GM10266 (cell line): ENCODE data around the gene PRDM16.

ENCODE experiments used
- DNase-seq: peaks from one replicate; pipeline ENCODE4 v3.0.0; 2012; ENCODE audit errors: extremely low spot score
- TF ChIP-seq, protein P1 (sequence below): IDR thresholded peaks from 2 replicates; pipeline ENCODE4 v1.5.1; 2012; ENCODE audit warnings: mild to moderate bottlenecking, low read depth; ENCODE audit not compliant: control insufficient read depth, insufficient read depth; ENCODE audit errors: missing control alignments

Gene PRDM16

DNA sequence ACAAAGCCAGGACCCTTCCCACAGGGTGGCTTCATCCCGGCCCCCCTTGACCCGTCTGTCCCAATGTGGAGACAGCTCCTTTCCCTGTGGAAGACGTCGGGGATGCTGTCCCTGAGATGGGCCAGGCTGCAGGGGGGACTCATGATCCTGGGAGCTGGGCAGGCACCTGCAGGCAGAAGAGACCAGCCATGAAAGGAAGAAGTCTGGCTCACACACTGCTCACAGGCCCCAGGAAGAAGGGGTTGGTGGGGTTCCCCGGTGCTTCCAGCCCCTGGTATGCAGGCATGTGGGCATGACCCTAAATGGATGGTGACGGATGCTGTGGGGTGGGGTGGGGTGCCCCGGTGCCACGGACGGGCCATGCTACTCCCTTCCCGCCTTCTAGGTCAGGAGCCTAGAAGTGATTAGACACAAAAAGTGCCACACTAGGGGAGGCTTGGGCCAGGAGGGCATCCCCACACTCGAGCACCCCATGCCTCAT, 39.5 kb upstream of the PRDM16 start:
- TF ChIP-seq, protein P1, sequence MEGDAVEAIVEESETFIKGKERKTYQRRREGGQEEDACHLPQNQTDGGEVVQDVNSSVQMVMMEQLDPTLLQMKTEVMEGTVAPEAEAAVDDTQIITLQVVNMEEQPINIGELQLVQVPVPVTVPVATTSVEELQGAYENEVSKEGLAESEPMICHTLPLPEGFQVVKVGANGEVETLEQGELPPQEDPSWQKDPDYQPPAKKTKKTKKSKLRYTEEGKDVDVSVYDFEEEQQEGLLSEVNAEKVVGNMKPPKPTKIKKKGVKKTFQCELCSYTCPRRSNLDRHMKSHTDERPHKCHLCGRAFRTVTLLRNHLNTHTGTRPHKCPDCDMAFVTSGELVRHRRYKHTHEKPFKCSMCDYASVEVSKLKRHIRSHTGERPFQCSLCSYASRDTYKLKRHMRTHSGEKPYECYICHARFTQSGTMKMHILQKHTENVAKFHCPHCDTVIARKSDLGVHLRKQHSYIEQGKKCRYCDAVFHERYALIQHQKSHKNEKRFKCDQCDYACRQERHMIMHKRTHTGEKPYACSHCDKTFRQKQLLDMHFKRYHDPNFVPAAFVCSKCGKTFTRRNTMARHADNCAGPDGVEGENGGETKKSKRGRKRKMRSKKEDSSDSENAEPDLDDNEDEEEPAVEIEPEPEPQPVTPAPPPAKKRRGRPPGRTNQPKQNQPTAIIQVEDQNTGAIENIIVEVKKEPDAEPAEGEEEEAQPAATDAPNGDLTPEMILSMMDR: no peak
- DNase-seq: no peak

DNA sequence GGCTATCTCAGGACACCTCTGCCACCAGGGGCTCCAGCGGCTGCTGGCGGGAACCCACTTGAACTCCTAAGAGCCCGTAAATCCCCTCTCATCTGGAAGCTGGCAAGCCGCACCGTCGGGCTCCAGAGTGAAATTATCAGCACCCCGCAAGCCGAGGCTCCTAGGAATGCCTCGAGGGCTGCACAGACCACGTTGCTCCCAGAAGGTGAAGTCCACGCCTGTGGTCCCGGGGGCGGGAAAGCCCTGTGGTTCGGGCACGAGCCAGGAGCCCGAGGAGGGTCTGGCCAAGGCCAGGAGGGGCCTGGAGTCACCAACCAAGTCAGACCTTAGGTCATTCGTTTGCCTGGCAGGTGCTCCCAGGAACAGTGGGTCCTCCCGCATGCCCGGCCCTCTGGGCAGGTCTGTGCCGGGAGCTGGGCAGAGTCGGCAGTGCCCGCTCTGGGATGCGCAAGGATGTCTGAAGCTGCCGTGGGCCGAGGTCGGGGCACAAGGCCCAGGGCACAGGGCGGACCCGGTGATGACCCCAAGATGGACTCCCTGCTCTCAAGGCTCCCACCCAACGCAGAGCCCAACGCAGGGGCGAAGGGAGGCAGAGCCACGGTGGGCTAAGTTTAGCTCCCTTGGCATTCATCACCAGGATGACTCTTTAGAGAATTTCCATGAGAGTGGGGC, 38.9 kb upstream of the PRDM16 start:
- TF ChIP-seq, protein P1: no peak
- no peak for DNase-seq

DNA sequence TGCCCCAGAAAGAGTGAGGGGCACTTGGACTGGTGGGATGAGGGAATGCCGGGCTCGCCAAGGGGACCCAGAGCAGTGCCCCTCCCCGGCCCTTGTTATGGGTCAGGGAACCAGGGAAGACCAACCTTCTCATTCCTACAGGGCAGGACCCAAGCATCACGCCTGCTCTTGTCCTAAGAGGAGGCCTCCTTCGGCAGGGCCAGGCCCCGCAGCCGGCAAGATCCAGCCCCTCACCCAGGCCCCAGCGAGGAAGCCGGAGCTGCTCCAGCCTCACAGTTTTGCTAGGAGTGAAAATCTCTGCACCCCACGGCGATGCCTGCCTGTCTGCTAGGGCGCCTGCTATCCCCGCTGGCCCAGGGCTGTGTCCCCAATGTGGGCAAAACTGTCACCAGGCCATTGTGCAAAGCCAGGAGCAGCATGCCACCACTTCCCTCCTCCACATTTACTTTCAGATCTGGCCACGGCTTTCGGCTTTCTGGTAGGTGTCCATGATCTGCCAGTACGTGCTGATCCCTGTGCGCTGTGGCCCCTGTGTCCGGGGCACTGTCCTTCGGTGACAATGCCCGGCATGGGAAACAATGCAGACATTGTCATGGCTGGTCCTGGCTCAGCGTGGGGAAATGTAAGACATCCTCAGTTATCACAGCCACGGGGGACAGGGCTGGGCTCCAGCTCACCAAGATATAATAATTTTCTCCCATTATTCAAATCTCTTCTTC, 38.2 kb upstream of the PRDM16 start:
- no peak for DNase-seq
- TF ChIP-seq, protein P1: no peak

DNA sequence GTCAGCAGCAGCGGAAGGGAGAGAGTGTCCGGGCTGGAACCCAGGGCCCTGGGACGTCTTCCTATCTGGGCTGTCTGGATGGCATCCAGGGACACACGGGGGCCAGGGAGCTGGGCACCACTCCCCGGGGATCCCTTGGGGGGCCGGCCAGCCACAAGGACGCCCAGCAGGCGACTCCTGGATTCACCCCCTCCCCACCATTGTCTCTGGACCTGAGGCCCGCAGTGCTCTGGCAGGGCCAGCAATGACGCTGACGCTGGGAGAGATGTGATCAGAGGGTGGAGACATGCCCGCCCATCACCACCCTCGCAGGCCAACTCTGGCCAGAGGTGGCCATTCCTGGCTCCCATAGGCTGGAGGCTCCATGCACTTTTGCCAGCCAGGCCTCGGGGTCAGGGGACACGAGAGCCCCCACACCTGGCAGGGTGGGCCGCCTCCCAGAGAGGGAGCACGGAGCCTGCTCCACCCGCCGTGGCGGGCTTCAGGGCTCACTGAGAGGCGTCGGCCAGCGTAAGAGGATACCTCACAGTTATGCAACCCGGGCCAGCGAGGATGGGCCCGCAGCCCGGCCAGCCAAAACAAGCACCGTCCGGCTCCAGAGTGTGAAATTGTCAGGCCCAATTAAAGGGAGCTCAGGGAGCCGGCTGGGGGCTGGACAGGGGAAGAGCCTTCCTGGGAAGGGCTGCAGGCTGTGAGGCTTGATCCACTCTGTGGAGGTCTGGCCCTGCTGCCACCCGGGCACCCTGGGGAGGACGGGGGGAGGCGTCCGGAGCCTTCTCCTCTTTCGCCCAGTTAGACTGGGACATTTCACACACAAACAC, 37.4 kb upstream of the PRDM16 start:
- TF ChIP-seq, protein P1: no peak
- DNase-seq: no peak

DNA sequence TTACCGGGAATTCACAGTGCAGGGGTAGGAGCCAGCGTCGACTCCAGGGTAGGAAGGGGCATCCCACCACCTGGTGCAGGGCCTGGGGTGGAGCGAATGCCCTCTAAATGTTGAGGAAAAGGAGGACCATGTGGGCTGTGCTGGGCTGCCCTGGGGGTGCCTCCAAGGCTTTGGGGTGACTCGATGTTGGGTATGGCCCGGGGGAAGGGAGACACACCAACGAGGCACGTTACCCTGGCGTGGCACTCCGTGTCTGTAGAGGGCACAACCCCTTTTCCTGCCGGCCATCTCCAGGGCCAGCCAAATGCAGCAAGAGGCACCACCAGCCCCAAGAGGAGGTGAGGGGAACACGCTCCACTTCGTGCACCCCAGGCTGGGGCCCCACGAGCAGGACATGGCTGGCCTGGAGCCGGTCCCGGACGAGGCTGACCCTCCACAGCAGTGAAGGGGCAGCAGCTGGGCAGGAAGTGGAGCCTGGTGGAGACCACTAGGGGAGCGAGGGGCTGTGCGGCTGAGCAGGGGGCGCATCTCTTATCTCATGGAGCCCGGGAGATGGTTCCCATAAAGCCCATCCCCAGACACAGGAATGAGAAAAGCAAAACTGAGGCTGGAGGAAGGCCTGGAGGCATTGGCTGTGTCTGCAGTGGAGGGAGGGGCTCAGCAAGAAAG, 36.5 kb upstream of the PRDM16 start:
- no peak for DNase-seq
- TF ChIP-seq, protein P1: no peak

DNA sequence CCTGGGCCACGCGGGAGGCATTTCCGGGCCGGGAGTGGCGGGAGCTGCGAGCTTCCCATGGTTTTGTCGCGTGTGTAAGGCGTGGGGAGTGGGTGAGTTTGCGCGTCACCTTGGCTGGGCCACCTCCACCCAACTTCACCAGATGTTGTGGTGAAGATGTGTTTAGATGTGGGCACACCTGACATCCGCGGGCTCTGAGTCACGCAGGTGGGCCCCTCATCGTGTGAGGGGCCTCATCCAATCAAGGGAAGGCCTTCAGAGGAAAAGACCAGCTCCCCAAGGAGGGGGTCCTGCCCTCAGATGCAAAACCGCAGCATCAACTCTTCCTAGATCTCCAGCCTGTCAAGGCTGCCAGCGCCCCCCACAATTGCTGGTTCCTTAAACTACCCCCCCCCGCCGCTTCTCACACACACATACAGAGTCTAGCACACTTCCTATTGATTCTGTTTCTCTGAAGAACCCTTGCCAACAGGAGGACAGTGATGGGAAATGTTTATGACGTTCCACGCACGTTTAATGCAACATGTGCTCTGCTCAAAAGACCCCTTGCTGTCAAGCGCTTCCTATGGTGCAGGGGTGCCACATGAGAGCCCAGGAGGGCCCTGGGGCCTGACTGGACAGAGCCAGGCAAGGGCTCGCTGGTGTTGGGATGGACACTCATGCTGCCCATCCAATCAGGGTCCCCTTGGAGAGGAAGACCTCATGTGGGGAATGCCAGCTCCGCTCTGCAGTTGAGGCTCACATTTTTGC, 35.8 kb upstream of the PRDM16 start:
- TF ChIP-seq, protein P1: no peak
- no peak for DNase-seq
